Body of pancreas (tissue), 4 donors: ENCODE measurements around the gene RASSF6.
"Not testable (repeated sequence)": the region's sequence is repeated elsewhere in the genome, so short reads cannot be mapped to it uniquely, and the experiment has no call there.

Experiments used
- CTCF ChIP-seq, 7 experiments: fragments of 450-650 bp in 4 of 7; fragments of 200-600 bp in 3 of 7; sonication (generic) in 3 of 7; IDR thresholded peaks; one replicate each; pipeline ENCODE4 v1.5.1; 2016 to 2019; ENCODE audit warnings: antibody characterized with exemption in 7 of 7
- POLR2A ChIP-seq, 3 donors: fragments of 450-650 bp; IDR thresholded peaks; one replicate each; pipeline ENCODE4 v1.6.1; 2016; ENCODE audit warnings: antibody characterized with exemption in 3 of 3, mild to moderate bottlenecking in 2 of 3

- not testable (repeated sequence) for TF ChIP-seq CTCF, POLR2A (IDR thresholded peaks at IDR 0.05)
Observed at GRCh38 chr4:73550865-73551264, 69.4 kb downstream of the RASSF6 start.
